Activated CD4-positive, CD25-positive, alpha-beta regulatory T cell treated with anti-CD3 and anti-CD28 coated beads, Interleukin-2, amount 50 U/mL, for 24 hours (primary cell): ENCODE results near the gene CDC25A.

ENCODE experiments used
- ATAC-seq, 2 donors: fragments of 150-1000 bp; cut with Tn5 transposase; one replicate each; pipeline ENCODE4 v1.10.0; 2021; ENCODE audit warnings: mild to moderate bottlenecking in 1 of 2, moderate library complexity in 1 of 2

CDC25A gene

GRCh38 chr3:48140936-48141603, 47.1 kb downstream of the CDC25A start:
- no peak for ATAC-seq

GRCh38 chr3:48140336-48140757, 47.9 kb downstream of the CDC25A start:
- no peak for ATAC-seq

GRCh38 chr3:48137425-48137999, 50.7 kb downstream of the CDC25A start:
- no peak for ATAC-seq

GRCh38 chr3:48135552-48136495, 52.4 kb downstream of the CDC25A start:
- no peak for ATAC-seq

- no peak for ATAC-seq
These were observed 57.8 kb downstream of the CDC25A start for GRCh38 chr3:48130321-48130904.

GRCh38 chr3:48129921-48130320, 58.3 kb downstream of the CDC25A start:
- ATAC-seq, result no peak

- no peak for ATAC-seq
These were observed 59.4 kb downstream of the CDC25A start for GRCh38 chr3:48128774-48129173.

- no peak for ATAC-seq
These were observed 62.2 kb downstream of the CDC25A start for GRCh38 chr3:48125886-48126622.

GRCh38 chr3:48125013-48125705, 63.1 kb downstream of the CDC25A start:
- ATAC-seq, result no peak

GRCh38 chr3:48123346-48123745, 64.9 kb downstream of the CDC25A start:
- no peak for ATAC-seq

- no peak for ATAC-seq
These were observed 65.7 kb downstream of the CDC25A start for GRCh38 chr3:48122504-48122903.

- no peak for ATAC-seq
These were observed 68.0 kb downstream of the CDC25A start for GRCh38 chr3:48120223-48120622.

- ATAC-seq, result no peak
These were observed 68.6 kb downstream of the CDC25A start for GRCh38 chr3:48119505-48120193.

GRCh38 chr3:48118928-48119327, 69.3 kb downstream of the CDC25A start:
- no peak for ATAC-seq

- ATAC-seq, result no peak
These were observed 69.9 kb downstream of the CDC25A start for GRCh38 chr3:48118322-48118721.

GRCh38 chr3:48112813-48113212, 75.4 kb downstream of the CDC25A start:
- no peak for ATAC-seq

- peak; percentile 85 to 89 for ATAC-seq
These were observed 76.0 kb downstream of the CDC25A start for GRCh38 chr3:48112108-48112791.

- no peak for ATAC-seq
These were observed 77.8 kb downstream of the CDC25A start for GRCh38 chr3:48110463-48110862.

- no peak for ATAC-seq
These were observed 81.0 kb downstream of the CDC25A start for GRCh38 chr3:48107227-48107626.
